ENCODE results near the gene TMEM62. TPM values are rescaled to one million over a fixed set of nuclear protein-coding genes. Genes with fewer than 3 reads are reported as not detected.

Gene TMEM62
- total and polyA plus RNA-seq, 2 donors (not counting 1 experiment from before 2014, with no cell fraction given), result 18.6 to 65.3 TPM

DNA sequence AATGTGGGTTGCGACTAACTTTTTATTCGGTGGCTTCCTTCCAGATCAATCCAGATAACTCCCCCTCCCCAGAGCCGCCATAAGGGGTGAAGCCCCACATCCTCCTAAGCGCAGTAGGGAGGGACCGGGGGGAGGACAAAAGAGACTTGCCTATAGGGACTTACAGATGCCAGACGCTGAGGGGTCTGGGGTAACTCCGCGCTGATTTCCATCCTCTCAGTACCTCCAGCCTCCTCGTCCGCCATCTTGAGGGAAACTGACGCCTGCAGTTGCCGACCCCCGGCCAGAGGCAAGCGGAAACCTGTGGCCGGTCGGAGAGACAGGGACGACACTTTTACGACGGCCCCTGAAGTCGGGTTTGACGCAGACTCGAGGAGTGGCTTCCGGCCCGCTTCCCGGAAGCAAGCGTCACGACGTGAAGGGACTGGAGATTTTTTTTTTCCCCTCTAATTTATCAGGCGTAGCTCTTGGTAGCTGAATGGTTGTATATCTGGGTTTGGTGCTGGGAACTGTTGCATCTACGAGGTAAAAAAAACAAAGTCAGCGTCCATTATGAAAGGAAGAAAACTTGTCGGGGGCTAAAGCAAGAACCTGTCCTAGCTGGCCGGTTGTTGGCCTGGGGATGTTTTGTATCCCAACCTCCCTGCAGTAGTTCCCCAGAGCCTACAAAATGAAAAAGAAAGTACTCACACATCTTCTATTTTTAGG is 27.5 kb upstream of the TMEM62 start, which contains the start of gene UBR1:
TSS of gene UBR1 (minus strand) at position 261 of the 708 bp plus-strand sequence. CDS start at position 245, 16 bp downstream.
- Histone ChIP-seq H3K9me3 (ENCODE audit: control extremely low read depth in 1 of 3, control insufficient read depth in 2 of 3, insufficient read depth in 1 of 3, low read length in 2 of 3) (no peaks in the 10 kb centered on the region), H3K79me2 (ENCODE audit: control insufficient read depth, insufficient read depth, low read length) (peaks cover 56% of the 10 kb centered on the region)
- peak; percentile 94 for ATAC-seq (ENCODE audit: low read depth)

More for the DNA sequence above, 27.5 kb upstream of the TMEM62 start, which contains the start of gene UBR1:
- Histone ChIP-seq H3K4me1 (ENCODE audit: control insufficient read depth in 2 of 2, insufficient read depth in 2 of 2, low read length in 2 of 2) (peaks cover 21 to 22% of the 10 kb centered on the region in 2 donors), H3K27me3 (replicated peaks in 1 of 4; ENCODE audit: control extremely low read depth in 1 of 4, control insufficient read depth in 3 of 4, insufficient read depth in 4 of 4, low read length in 3 of 4) (no peaks in the 10 kb centered on the region), H3K4me3 (ENCODE audit: control extremely low read depth in 1 of 5, extremely low read depth in 1 of 5, insufficient read depth in 1 of 5, low read depth in 2 of 5, low read length in 4 of 5) (peak within 1 kb of the TSS; percentile 55 to 99 (median 87)), H3K36me3 (replicated peaks in 1 of 2; ENCODE audit: control extremely low read depth in 1 of 2, control insufficient read depth in 1 of 2, extremely low read depth in 1 of 2, insufficient read depth in 2 of 2, low read length in 1 of 2) (peaks cover 3 to 9% of the 10 kb centered on the region in 2 experiments), H3K27ac (ENCODE audit: low read length in 2 of 2) (peak within 1 kb of the TSS; percentile 90 to 96), H4K20me1 (ENCODE audit: control insufficient read depth, insufficient read depth, low read length, poor library complexity, severe bottlenecking) (no peaks in the 10 kb centered on the region), H3K4me2 (replicated peaks; ENCODE audit: low read depth, low read length, poor library complexity, severe bottlenecking) (peak within 1 kb of the TSS; percentile 80), H2AFZ (ENCODE audit: insufficient read depth, low read depth, low read length, poor library complexity, severe bottlenecking) (peak within 1 kb of the TSS; percentile 77), H3K9ac (ENCODE audit: low read length) (peak within 1 kb of the TSS; percentile 82)
- ChIA-PET POLR2A (interaction anchor here (0.7 to 1.8 kb wide), 3 partner anchors 12 to 28 kb away, joined by 3 to 10 read pairs (median 6); partner anchors contain the start of gene TMEM62), CTCF (interaction anchor here (1.0 to 1.5 kb wide), 6 partner anchors 12 to 407 kb away, joined by 3 to 9 read pairs (median 4); no protein-coding TSS in a partner anchor)
- Mint-ChIP-seq H3K27ac (peak within 1 kb of the TSS; percentile 98), H3K9me3 (ENCODE audit: insufficient read depth) (no peaks in the 10 kb centered on the region), H3K4me3 (peak within 1 kb of the TSS; percentile 89), H3K27me3 (no peaks in the 10 kb centered on the region), H3K4me1 (peaks cover 49% of the 10 kb centered on the region)
- DNase-seq, result peak; percentile 94
- TF ChIP-seq, protein P1, sequence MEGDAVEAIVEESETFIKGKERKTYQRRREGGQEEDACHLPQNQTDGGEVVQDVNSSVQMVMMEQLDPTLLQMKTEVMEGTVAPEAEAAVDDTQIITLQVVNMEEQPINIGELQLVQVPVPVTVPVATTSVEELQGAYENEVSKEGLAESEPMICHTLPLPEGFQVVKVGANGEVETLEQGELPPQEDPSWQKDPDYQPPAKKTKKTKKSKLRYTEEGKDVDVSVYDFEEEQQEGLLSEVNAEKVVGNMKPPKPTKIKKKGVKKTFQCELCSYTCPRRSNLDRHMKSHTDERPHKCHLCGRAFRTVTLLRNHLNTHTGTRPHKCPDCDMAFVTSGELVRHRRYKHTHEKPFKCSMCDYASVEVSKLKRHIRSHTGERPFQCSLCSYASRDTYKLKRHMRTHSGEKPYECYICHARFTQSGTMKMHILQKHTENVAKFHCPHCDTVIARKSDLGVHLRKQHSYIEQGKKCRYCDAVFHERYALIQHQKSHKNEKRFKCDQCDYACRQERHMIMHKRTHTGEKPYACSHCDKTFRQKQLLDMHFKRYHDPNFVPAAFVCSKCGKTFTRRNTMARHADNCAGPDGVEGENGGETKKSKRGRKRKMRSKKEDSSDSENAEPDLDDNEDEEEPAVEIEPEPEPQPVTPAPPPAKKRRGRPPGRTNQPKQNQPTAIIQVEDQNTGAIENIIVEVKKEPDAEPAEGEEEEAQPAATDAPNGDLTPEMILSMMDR (IDR thresholded peaks at IDR 0.05), result no peak
- no peak for TF ChIP-seq EZH2 (IDR thresholded peaks at IDR 0.05; ENCODE audit: borderline replicate concordance, insufficient read depth, low read depth, low read length, poor library complexity, severe bottlenecking)
- 0% methylated on average over 18 of the region's 33 CpGs for WGBS (ENCODE audit: insufficient coverage)
- intact Hi-C loops (cut with micrococcal nuclease), result loop anchor here (1.0 kb wide), 5 partner anchors 12 to 224 kb away; partner anchors contain the start of genes CCNDBP1, LCMT2 and TMEM62

Measured in B cell (primary cell).